ENCODE results near the gene E2F7. TPM values are rescaled to one million over a fixed set of nuclear protein-coding genes. Genes with fewer than 3 reads are reported as not detected.

The E2F7 gene
- polyA plus RNA-seq, 1 donor from 2014 or later, result 0.48 TPM

GRCh38 chr12:76997011-76997780 is 68.2 kb downstream of the E2F7 start:
- no peak overlapping the region for H3K4me2 ChIP-seq (ENCODE audit: low read length)
- TF ChIP-seq SMC3 (conservative IDR thresholded peaks at IDR 0.05; ENCODE audit: poor library complexity) (no peak), MXI1 (conservative IDR thresholded peaks at IDR 0.05; ENCODE audit: poor library complexity, severe bottlenecking) (no peak), POLR2AphosphoS5 (IDR thresholded peaks at IDR 0.05) (no peak), EZH2 (IDR thresholded peaks at IDR 0.05; ENCODE audit: borderline replicate concordance, insufficient read depth, low read length, poor library complexity, severe bottlenecking) (no peak), EP300 (conservative IDR thresholded peaks at IDR 0.05; ENCODE audit: poor library complexity, severe bottlenecking) (no peak), TAF1 (IDR thresholded peaks at IDR 0.05; ENCODE audit: low read depth) (no peak), RAD21 (conservative IDR thresholded peaks at IDR 0.05) (no peak)
- TF ChIP-seq, protein P1, sequence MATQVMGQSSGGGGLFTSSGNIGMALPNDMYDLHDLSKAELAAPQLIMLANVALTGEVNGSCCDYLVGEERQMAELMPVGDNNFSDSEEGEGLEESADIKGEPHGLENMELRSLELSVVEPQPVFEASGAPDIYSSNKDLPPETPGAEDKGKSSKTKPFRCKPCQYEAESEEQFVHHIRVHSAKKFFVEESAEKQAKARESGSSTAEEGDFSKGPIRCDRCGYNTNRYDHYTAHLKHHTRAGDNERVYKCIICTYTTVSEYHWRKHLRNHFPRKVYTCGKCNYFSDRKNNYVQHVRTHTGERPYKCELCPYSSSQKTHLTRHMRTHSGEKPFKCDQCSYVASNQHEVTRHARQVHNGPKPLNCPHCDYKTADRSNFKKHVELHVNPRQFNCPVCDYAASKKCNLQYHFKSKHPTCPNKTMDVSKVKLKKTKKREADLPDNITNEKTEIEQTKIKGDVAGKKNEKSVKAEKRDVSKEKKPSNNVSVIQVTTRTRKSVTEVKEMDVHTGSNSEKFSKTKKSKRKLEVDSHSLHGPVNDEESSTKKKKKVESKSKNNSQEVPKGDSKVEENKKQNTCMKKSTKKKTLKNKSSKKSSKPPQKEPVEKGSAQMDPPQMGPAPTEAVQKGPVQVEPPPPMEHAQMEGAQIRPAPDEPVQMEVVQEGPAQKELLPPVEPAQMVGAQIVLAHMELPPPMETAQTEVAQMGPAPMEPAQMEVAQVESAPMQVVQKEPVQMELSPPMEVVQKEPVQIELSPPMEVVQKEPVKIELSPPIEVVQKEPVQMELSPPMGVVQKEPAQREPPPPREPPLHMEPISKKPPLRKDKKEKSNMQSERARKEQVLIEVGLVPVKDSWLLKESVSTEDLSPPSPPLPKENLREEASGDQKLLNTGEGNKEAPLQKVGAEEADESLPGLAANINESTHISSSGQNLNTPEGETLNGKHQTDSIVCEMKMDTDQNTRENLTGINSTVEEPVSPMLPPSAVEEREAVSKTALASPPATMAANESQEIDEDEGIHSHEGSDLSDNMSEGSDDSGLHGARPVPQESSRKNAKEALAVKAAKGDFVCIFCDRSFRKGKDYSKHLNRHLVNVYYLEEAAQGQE (IDR thresholded peaks at IDR 0.05; ENCODE audit: borderline replicate concordance), result no peak
- TF ChIP-seq, protein P2, sequence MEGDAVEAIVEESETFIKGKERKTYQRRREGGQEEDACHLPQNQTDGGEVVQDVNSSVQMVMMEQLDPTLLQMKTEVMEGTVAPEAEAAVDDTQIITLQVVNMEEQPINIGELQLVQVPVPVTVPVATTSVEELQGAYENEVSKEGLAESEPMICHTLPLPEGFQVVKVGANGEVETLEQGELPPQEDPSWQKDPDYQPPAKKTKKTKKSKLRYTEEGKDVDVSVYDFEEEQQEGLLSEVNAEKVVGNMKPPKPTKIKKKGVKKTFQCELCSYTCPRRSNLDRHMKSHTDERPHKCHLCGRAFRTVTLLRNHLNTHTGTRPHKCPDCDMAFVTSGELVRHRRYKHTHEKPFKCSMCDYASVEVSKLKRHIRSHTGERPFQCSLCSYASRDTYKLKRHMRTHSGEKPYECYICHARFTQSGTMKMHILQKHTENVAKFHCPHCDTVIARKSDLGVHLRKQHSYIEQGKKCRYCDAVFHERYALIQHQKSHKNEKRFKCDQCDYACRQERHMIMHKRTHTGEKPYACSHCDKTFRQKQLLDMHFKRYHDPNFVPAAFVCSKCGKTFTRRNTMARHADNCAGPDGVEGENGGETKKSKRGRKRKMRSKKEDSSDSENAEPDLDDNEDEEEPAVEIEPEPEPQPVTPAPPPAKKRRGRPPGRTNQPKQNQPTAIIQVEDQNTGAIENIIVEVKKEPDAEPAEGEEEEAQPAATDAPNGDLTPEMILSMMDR (IDR thresholded peaks at IDR 0.05; ENCODE audit: poor library complexity, severe bottlenecking), result no peak
- no peaks in the 10 kb centered on the region for H3F3A ChIP-seq (ENCODE audit: insufficient read depth, low read length, poor library complexity, severe bottlenecking)
- no peaks in the 10 kb centered on the region for H4K20me1 ChIP-seq (ENCODE audit: insufficient read depth)
- no peaks in the 10 kb centered on the region for H3K79me2 ChIP-seq (replicated peaks; ENCODE audit: insufficient read depth, low read length)
- H2AFZ ChIP-seq (ENCODE audit: low read depth, low read length), result no peak overlapping the region
- no peaks in the 10 kb centered on the region for H3K27me3 ChIP-seq (ENCODE audit: insufficient read depth, low read depth, low read length)
- H3K36me3 ChIP-seq (ENCODE audit: insufficient read depth, low read length), result no peaks in the 10 kb centered on the region
- H3K4me3 ChIP-seq (ENCODE audit: low read length), result no peak overlapping the region
- H3K9ac ChIP-seq (ENCODE audit: low read length), result no peak overlapping the region
- H3K9me3 ChIP-seq (ENCODE audit: low read length), result no peaks in the 10 kb centered on the region
- no peak overlapping the region for H3K27ac ChIP-seq (ENCODE audit: low read length)
- H3K9me2 ChIP-seq (ENCODE audit: insufficient read depth, low read length), result no peaks in the 10 kb centered on the region

DNA sequence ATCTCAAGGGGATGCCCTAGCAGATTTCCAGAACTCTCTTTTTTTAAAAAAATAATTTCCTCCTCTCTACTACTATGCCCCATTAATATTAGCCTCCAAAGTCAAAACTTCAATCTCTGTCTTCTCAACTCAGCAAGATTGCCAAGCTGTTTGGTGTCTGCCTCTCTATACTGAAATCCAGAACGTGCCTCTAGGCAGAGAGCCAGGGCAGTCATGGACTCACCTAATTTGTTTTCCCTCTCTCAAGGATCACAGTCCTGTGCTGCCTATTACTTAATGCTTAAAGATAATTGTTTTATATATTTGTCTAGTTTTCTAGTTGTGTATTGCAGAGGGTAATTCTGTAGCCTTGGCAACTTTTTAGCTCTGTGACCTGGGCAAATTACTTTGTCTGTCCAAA is 74.7 kb downstream of the E2F7 start:
- Histone ChIP-seq H4K20me1 (ENCODE audit: insufficient read depth) (no peaks in the 10 kb centered on the region), H3K4me3 (ENCODE audit: low read length) (no peak overlapping the region), H3K9me2 (ENCODE audit: insufficient read depth, low read length) (no peaks in the 10 kb centered on the region), H3K79me2 (replicated peaks; ENCODE audit: insufficient read depth, low read length) (no peaks in the 10 kb centered on the region), H3F3A (ENCODE audit: insufficient read depth, low read length, poor library complexity, severe bottlenecking) (no peaks in the 10 kb centered on the region), H3K4me2 (ENCODE audit: low read length) (no peak overlapping the region), H3K36me3 (ENCODE audit: insufficient read depth, low read length) (no peaks in the 10 kb centered on the region), H2AFZ (ENCODE audit: low read depth, low read length) (no peak overlapping the region), H3K27ac (ENCODE audit: low read length) (no peak overlapping the region), H3K9ac (ENCODE audit: low read length) (no peak overlapping the region), H3K9me3 (ENCODE audit: low read length) (no peaks in the 10 kb centered on the region), H3K27me3 (ENCODE audit: insufficient read depth, low read depth, low read length) (no peaks in the 10 kb centered on the region)
- TF ChIP-seq, protein P1 (IDR thresholded peaks at IDR 0.05; ENCODE audit: borderline replicate concordance), result no peak
- TF ChIP-seq POLR2AphosphoS5 (IDR thresholded peaks at IDR 0.05) (no peak), MXI1 (conservative IDR thresholded peaks at IDR 0.05; ENCODE audit: poor library complexity, severe bottlenecking) (no peak), TAF1 (IDR thresholded peaks at IDR 0.05; ENCODE audit: low read depth) (no peak), EZH2 (IDR thresholded peaks at IDR 0.05; ENCODE audit: borderline replicate concordance, insufficient read depth, low read length, poor library complexity, severe bottlenecking) (no peak), SMC3 (conservative IDR thresholded peaks at IDR 0.05; ENCODE audit: poor library complexity) (no peak), EP300 (conservative IDR thresholded peaks at IDR 0.05; ENCODE audit: poor library complexity, severe bottlenecking) (no peak)
- TF ChIP-seq, protein P2 (IDR thresholded peaks at IDR 0.05; ENCODE audit: poor library complexity, severe bottlenecking), result no peak

Measured in neural cell (in vitro differentiated cells).